Measurements from ENCODE around the gene DCC. TPM values are rescaled to one million over a fixed set of nuclear protein-coding genes. Genes with fewer than 3 reads are reported as not detected.

Gene DCC
- total RNA-seq, 2 donors from 2014 or later: 0.10 to 0.48 TPM

DNA sequence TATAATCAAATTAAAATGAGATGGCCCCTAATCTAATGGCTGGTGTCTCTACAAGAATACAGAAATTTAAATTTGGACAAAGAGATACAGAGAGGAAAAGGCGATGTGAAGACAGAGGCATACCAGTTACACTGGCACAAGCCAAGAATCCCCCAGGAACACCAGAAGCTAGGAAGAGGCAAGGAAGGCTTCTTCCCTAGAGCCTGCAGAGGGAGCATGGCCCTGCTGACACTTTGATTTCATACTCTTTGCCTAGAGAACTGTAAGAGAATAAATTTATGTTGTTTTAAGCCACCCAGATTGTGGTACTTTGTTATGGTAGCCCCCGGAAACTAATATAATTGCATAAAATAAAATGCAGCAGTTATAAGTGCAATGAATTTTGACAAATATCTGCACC, 1213.0 kb downstream of the DCC start:
- Histone ChIP-seq H3K9ac (ENCODE audit: low read depth in 2 of 2, low read length in 2 of 2) (no peak overlapping the region), H3K4me3 (no peak overlapping the region), H3K27ac (no peak overlapping the region), H3K4me1 (no peaks in the 10 kb centered on the region), H3K36me3 (no peaks in the 10 kb centered on the region), H3K27me3 (no peaks in the 10 kb centered on the region), H3K9me3 (no peaks in the 10 kb centered on the region)
- no peak for TF ChIP-seq CTCF (IDR thresholded peaks at IDR 0.05)
- DNase-seq: no peak
- intact Hi-C loops (cut with DNase I): no loop called here

DNA sequence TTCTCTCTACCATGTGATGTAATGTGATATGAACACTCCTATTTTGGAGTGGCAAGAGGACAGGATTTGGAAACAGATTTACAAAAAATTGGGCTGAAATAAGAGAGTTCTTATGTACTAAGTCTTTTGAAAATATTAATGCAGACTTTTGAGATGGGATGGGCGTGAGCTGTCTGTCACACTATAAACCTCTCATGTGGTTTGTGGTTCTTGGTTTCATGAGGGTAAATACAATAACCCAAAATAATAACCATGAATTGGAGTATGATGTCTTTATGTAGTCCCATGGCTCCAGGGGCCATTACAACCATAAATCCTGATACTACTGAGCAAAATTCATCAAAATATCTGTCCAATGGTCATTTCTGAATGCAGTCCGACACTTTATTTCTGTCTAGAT, 1216.5 kb downstream of the DCC start:
- H3K4me1 ChIP-seq: no peaks in the 10 kb centered on the region
- H3K27me3 ChIP-seq: no peaks in the 10 kb centered on the region

GRCh38 chr18:53560546-53560945, 1220.5 kb downstream of the DCC start:
- no peak for DNase-seq

More for the DNA sequence above, 1216.5 kb downstream of the DCC start:
- TF ChIP-seq CTCF (IDR thresholded peaks at IDR 0.05): no peak
- H3K9ac ChIP-seq (ENCODE audit: low read depth in 2 of 2, low read length in 2 of 2): no peak overlapping the region
- no peaks in the 10 kb centered on the region for H3K9me3 ChIP-seq
- H3K27ac ChIP-seq: no peak overlapping the region
- DNase-seq: no peak
- no peaks in the 10 kb centered on the region for H3K36me3 ChIP-seq
- intact Hi-C loops (cut with DNase I): no loop called here
- H3K4me3 ChIP-seq: no peak overlapping the region

GRCh38 chr18:53566626-53567025, 1226.6 kb downstream of the DCC start:
- no peak overlapping the region for H3K9ac ChIP-seq (ENCODE audit: low read depth in 2 of 2, low read length in 2 of 2)

More at GRCh38 chr18:53560546-53560945, 1220.5 kb downstream of the DCC start:
- Histone ChIP-seq H3K27me3 (no peaks in the 10 kb centered on the region), H3K9ac (ENCODE audit: low read depth in 2 of 2, low read length in 2 of 2) (no peak overlapping the region), H3K4me3 (no peak overlapping the region), H3K36me3 (no peaks in the 10 kb centered on the region), H3K27ac (no peak overlapping the region), H3K4me1 (no peaks in the 10 kb centered on the region), H3K9me3 (no peaks in the 10 kb centered on the region)
- TF ChIP-seq CTCF (IDR thresholded peaks at IDR 0.05): no peak
- intact Hi-C loops (cut with DNase I): no loop called here

DNA sequence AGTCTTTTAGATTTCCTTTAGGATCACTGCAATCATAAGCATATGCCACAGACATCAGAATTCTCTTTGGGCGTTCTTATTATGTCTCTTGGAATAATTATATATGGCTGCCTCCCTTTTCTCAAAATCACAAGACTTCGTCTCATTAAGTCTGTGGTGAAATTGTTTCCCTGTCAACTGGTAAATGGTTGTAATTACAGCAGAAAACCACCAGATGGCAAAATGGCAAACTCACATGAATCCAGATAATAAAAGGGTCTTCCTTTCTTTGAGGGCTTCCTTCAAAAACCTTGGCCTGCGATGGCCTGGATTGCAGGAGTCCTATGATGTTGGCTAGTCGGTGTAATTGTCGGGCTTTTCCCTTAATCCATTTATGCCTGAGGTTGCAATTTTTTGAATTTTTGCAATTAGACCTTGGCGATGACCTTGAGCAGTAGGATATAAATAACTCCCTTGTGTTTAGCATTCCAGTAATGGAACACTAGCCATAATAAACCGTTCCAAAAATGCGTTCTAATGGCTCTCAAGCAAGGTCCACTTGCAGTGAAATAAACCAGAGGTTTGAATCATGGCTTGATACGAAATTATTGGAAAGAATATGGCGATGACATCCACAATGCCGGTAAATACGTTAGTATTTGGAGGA, 1228.1 kb downstream of the DCC start:
- DNase-seq: no peak
- no peak for TF ChIP-seq CTCF (IDR thresholded peaks at IDR 0.05)

More at GRCh38 chr18:53566626-53567025, 1226.6 kb downstream of the DCC start:
- TF ChIP-seq CTCF (IDR thresholded peaks at IDR 0.05): no peak
- Histone ChIP-seq H3K9me3 (no peaks in the 10 kb centered on the region), H3K36me3 (no peaks in the 10 kb centered on the region), H3K4me3 (no peak overlapping the region), H3K4me1 (no peaks in the 10 kb centered on the region), H3K27ac (no peak overlapping the region), H3K27me3 (no peaks in the 10 kb centered on the region)
- DNase-seq: no peak
- intact Hi-C loops (cut with DNase I): loop anchor here (5.0 kb wide), 1 partner anchor 561 kb away; no protein-coding TSS in a partner anchor

More for the DNA sequence above, 1228.1 kb downstream of the DCC start:
- H3K4me1 ChIP-seq: no peaks in the 10 kb centered on the region
- intact Hi-C loops (cut with DNase I): loop anchor here (5.0 kb wide), 1 partner anchor 559 kb away; no protein-coding TSS in a partner anchor
- no peak overlapping the region for H3K4me3 ChIP-seq
- no peak overlapping the region for H3K9ac ChIP-seq (ENCODE audit: low read depth in 2 of 2, low read length in 2 of 2)
- no peaks in the 10 kb centered on the region for H3K27me3 ChIP-seq
- H3K36me3 ChIP-seq: no peaks in the 10 kb centered on the region
- H3K9me3 ChIP-seq: no peaks in the 10 kb centered on the region
- H3K27ac ChIP-seq: no peak overlapping the region

Small RNAs within 50 kb of the gene (microRNA-seq; reads per million reads assigned to microRNA genes)
- gene MIR4528: not detected

Measured in colonic mucosa (tissue), 4 donors.